Transverse colon (tissue), 4 donors: ENCODE results near the gene MVP. TPM values are rescaled to one million over a fixed set of nuclear protein-coding genes. Genes with fewer than 3 reads are reported as not detected.

Experiments used
- DNase-seq: peaks from one replicate; pipeline ENCODE4 v3.0.0-alpha.2; 2019
- H3K27ac ChIP-seq, 4 donors: fragments of 200-600 bp; sonication (generic); 2 replicates each; pipeline ENCODE4 v1.5.1; 2016 to 2018; ENCODE audit warnings: inconsistent platforms in 4 of 4
- H3K27me3 ChIP-seq: fragments of 200-600 bp; sonication (generic); 2 replicates; pipeline ENCODE4 v1.5.1; 2017; ENCODE audit warnings: inconsistent platforms
- H3K36me3 ChIP-seq, 4 donors: fragments of 200-600 bp; sonication (generic); 2 replicates each; pipeline ENCODE4 v1.5.1; 2017 to 2019; ENCODE audit warnings: inconsistent platforms in 4 of 4
- H3K4me1 ChIP-seq, 4 donors: fragments of 200-600 bp; sonication (generic); 2 replicates each; pipeline ENCODE4 v1.5.1; 2017 to 2020; ENCODE audit warnings: inconsistent platforms in 4 of 4
- H3K4me3 ChIP-seq, 4 donors: fragments of 200-600 bp; sonication (generic); 1 replicate in 1 of 4; 2 replicates in 3 of 4; pipeline versions ENCODE4 v1.5.1 to v1.6.1; 2017 to 2019; ENCODE audit warnings: inconsistent platforms in 4 of 4
- H3K9me3 ChIP-seq, 2 donors: fragments of 200-600 bp; sonication (generic); 2 replicates each; pipeline ENCODE4 v1.5.1; 2017 to 2019; ENCODE audit warnings: inconsistent platforms in 2 of 2
- EP300 ChIP-seq: sonication (generic); formaldehyde crosslinking; IDR thresholded peaks from one replicate; pipeline ENCODE4 v1.6.1; 2017; ENCODE audit warnings: antibody characterized with exemption, low read depth
- POLR2A ChIP-seq: fragments of 450-650 bp; IDR thresholded peaks from one replicate; pipeline ENCODE4 v1.6.1; 2016; ENCODE audit warnings: antibody characterized with exemption, mild to moderate bottlenecking, moderate library complexity
- POLR2AphosphoS5 ChIP-seq, 3 donors: sonication (generic); formaldehyde crosslinking; IDR thresholded peaks; one replicate each; pipeline ENCODE4 v1.6.1; 2016; ENCODE audit warnings: antibody characterized with exemption in 3 of 3
- WGBS, 2 donors: methylation state at CpG; one replicate each; pipeline ENCODE4 v1.1.5; 2018; ENCODE audit warnings: low coverage in 1 of 2; 5-methylcytosine and 5-hydroxymethylcytosine counted together
- in situ Hi-C, 4 donors: fragments of 200-750 bp; cut with MboI; loops; one replicate each; pipeline versions ENCODE4 v1.15.0 to v1.15.1; 2017; ENCODE audit warnings: low sequenced_read_pairs in 3 of 4, low pct_ligation_motif_present in 1 of 4, low pct_unique_long_range_greater_than_20kb in 1 of 4
- intact Hi-C: fragments of 100-400 bp; cut with DNase I; formaldehyde crosslinking; loops from one replicate; pipeline ENCODE4 v1.15.1; 2023; ENCODE audit warnings: low total_unique reads
- total RNA-seq, 4 donors: library from RNA; depleted of rRNA; stranded (reverse); fragments of >200 nt; gene quantifications; one replicate each; pipeline ENCODE4 v1.1.0, GENCODE V29; 2016
- TF ChIP-seq, protein P1 (sequence below), 5 experiments: fragments of 200-600 bp in 3 of 5; fragments of 450-650 bp in 2 of 5; sonication (generic) in 3 of 5; IDR thresholded peaks; 1 replicate in 2 of 5; 2 replicates in 3 of 5; pipeline ENCODE4 v1.5.1; 2016 to 2017; ENCODE audit warnings: antibody characterized with exemption in 5 of 5, inconsistent platforms in 3 of 5, mild to moderate bottlenecking in 2 of 5, moderate library complexity in 1 of 5

MVP gene
- total RNA-seq, 4 donors from 2014 or later = 483 to 654 (median 553) TPM

DNA sequence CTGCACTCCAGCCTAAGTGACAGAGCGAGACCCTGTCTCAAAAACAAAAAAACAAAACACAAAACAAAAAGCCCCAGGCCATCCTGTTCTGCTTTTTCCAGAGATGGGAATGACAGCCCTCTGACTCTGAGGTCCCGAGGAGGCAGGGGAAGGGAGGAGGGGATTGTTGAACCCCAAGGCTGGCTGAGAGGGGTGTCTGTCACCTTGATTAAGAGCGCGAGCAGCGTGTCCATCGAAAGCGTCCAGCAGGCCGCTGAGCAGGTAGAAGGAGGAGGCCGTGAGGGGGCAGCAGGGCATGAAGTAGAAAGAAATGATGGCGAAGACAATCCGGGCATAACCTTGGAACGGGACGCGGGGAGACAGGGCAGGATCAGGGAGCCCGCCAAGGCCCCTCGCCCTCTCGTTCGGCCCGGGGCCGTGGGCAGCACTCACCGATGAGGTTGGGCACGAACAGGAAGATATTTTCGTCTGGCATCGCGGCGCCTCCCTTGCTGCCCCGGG, 42.2 kb downstream of the MVP start:
- Histone ChIP-seq H3K4me1 (peaks cover 10 to 24% (median 18%) of the 10 kb centered on the region in 4 donors), H3K9me3 (no peaks in the 10 kb centered on the region), H3K36me3 (peaks cover 0 to 24% (median 10%) of the 10 kb centered on the region in 4 donors), H3K27me3 (no peaks in the 10 kb centered on the region), H3K4me3 (peak overlapping the region; percentile 90 to 95 (median 91)), H3K27ac (peak overlapping the region; percentile 89 to 96 (median 94))
- in situ Hi-C loops (loop anchor here in 2 of 4 donors (25.0 kb wide), 1 partner anchor 150 kb away; the partner anchor contains the start of genes C16orf92 (in 2 of the 2) and DOC2A (in 2 of the 2)), intact Hi-C loops (no loop called here)
- WGBS, 2 donors = 1% methylated on average over 13 to 27 of the region's 27 CpGs
- TF ChIP-seq, protein P1, sequence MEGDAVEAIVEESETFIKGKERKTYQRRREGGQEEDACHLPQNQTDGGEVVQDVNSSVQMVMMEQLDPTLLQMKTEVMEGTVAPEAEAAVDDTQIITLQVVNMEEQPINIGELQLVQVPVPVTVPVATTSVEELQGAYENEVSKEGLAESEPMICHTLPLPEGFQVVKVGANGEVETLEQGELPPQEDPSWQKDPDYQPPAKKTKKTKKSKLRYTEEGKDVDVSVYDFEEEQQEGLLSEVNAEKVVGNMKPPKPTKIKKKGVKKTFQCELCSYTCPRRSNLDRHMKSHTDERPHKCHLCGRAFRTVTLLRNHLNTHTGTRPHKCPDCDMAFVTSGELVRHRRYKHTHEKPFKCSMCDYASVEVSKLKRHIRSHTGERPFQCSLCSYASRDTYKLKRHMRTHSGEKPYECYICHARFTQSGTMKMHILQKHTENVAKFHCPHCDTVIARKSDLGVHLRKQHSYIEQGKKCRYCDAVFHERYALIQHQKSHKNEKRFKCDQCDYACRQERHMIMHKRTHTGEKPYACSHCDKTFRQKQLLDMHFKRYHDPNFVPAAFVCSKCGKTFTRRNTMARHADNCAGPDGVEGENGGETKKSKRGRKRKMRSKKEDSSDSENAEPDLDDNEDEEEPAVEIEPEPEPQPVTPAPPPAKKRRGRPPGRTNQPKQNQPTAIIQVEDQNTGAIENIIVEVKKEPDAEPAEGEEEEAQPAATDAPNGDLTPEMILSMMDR (IDR thresholded peaks at IDR 0.05) = peak in 2 of 5 experiments; percentile 7 to 16
- TF ChIP-seq POLR2A (no peak), POLR2AphosphoS5 (IDR thresholded peaks at IDR 0.05) (no peak), EP300 (no peak)
- DNase-seq = peak; percentile 41

DNA sequence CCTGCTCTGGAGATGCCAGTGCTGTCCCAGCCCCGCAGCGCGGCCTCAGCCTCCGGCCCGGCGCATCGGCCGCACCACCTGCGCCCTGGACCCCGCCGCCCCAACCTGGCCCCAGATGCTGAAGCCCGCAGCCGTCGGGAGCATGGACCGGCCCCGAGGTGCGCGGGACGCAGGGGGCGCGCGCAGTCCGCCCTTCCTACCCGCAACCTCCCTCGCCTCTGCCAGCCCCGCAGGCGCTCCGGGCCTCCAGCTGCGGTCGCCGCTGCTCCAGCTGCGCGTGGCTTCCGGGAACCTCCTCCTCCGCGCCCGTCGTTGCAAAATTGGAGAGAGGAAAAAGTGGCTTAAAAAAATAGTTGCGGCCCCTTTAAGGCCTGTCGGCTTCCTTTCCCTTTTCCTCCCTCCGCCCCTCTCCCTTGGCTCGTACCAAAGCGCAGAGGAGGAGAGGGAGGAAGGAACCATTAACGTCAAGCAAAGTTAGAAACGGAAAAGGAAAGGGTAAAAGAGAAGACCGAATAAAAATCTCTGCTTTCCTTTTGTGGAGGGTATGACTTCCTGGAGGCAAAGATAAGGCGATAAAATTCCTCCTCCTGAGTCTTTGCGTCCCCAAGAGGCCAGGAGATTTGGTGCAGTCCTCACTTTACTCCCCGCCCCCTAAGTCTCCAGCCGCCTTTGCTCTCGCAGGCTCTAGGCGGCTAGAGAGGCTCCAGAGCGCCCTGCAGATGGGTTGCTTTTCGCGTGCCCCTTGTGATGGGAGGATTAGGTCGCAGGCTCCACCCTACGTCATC, 42.8 kb downstream of the MVP start, which contains the start of gene CDIPT:
Gene CDIPT (minus strand): TSS at position 343 of the 785 bp plus-strand sequence. CDS start 369 bp downstream, outside the sequence.
- DNase-seq = peak; percentile 95
- H3K27ac ChIP-seq = peak within 1 kb of the TSS; percentile 89 to 96 (median 94)
- intact Hi-C loops = no loop called here
- in situ Hi-C loops = loop anchor here in 2 of 4 donors (25.0 kb wide), 1 partner anchor 149 kb away; the partner anchor contains the start of genes C16orf92 (in 2 of the 2) and DOC2A (in 2 of the 2)
- peaks cover 0 to 24% (median 10%) of the 10 kb centered on the region in 4 donors for H3K36me3 ChIP-seq
- 0 to 2% methylated on average over 8 to 57 of the region's 57 CpGs for WGBS, 2 donors
- TF ChIP-seq EP300 (no peak), POLR2AphosphoS5 (IDR thresholded peaks at IDR 0.05) (peak; percentile 11 to 82 (median 53)), POLR2A (peak; percentile 52)
- TF ChIP-seq, protein P1 (IDR thresholded peaks at IDR 0.05) = peak; percentile 42 to 92 (median 47)
- H3K4me3 ChIP-seq = peak within 1 kb of the TSS; percentile 90 to 95 (median 91)
- peaks cover 10 to 24% (median 18%) of the 10 kb centered on the region in 4 donors for H3K4me1 ChIP-seq
- no peaks in the 10 kb centered on the region for H3K27me3 ChIP-seq
- H3K9me3 ChIP-seq = no peaks in the 10 kb centered on the region

DNA sequence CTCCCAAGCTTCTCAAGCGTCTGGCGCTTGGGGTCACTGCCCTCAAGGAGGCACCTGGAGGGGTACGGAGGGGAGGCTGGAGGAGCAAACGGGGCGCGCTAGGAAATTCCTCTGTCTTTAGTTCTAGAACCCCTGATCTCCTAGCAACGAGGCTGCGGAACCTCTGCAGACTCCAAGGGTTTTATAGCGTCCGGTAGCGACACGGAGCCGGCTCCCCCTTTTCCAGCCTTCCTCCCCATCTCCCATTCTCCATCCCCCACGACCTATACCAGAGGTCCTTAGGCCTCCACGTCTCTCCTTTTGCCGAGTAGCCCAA, 43.4 kb downstream of the MVP start:
- in situ Hi-C loops = loop anchor here in 2 of 4 donors (25.0 kb wide), 1 partner anchor 149 kb away; the partner anchor contains the start of genes C16orf92 (in 2 of the 2) and DOC2A (in 2 of the 2)
- 34 to 40% methylated on average over 1 to 16 of the region's 16 CpGs for WGBS, 2 donors
- intact Hi-C loops = no loop called here

More for the DNA sequence above, 43.4 kb downstream of the MVP start:
- Histone ChIP-seq H3K27ac (peak overlapping the region; percentile 89 to 96 (median 94)), H3K9me3 (no peaks in the 10 kb centered on the region), H3K4me1 (peaks cover 10 to 24% (median 18%) of the 10 kb centered on the region in 4 donors), H3K27me3 (no peaks in the 10 kb centered on the region), H3K4me3 (peak overlapping the region in 1 of 4 donors; percentile 90), H3K36me3 (peaks cover 0 to 21% (median 8%) of the 10 kb centered on the region in 4 donors)
- TF ChIP-seq POLR2AphosphoS5 (IDR thresholded peaks at IDR 0.05) (no peak), EP300 (no peak), POLR2A (no peak)
- TF ChIP-seq, protein P1 (IDR thresholded peaks at IDR 0.05) = no peak
- DNase-seq = no peak
